Lower leg skin (tissue), 3 donors: ENCODE data around the gene PHF13.

Experiments
- CTCF ChIP-seq, 3 donors: fragments of 450-650 bp; IDR thresholded peaks; one replicate each; pipeline ENCODE4 v1.5.1; 2016; ENCODE audit warnings: antibody characterized with exemption in 3 of 3, mild to moderate bottlenecking in 3 of 3, moderate library complexity in 2 of 3
- POLR2A ChIP-seq, 2 donors: fragments of 450-650 bp; IDR thresholded peaks; one replicate each; pipeline ENCODE4 v1.6.1; 2016 to 2017; ENCODE audit warnings: antibody characterized with exemption in 2 of 2, mild to moderate bottlenecking in 1 of 2, moderate library complexity in 1 of 2

- TF ChIP-seq CTCF (IDR thresholded peaks at IDR 0.05), result no peak
- no peak for TF ChIP-seq POLR2A (IDR thresholded peaks at IDR 0.05)
Measured at GRCh38 chr1:6628971-6629479, 15.5 kb downstream of the PHF13 start.
